Frontal cortex (tissue), 4 donors: ENCODE data around the gene KIF7. TPM values are rescaled to one million over a fixed set of nuclear protein-coding genes. Genes with fewer than 3 reads are reported as not detected.
A peak's percentile ranks its signal among the peaks of the same experiment; 100 is the strongest.

Experiments
- DNase-seq, 2 donors: peaks; one replicate each; pipeline ENCODE4 v3.0.0; 2012; ENCODE audit warnings: low spot score in 2 of 2
- FAIRE-seq: peaks from 2 replicates; lab custom pipeline; 2012; peaks lifted over from hg19 to GRCh38; lab: Jason Lieb, UNC
- total RNA-seq: library from RNA; depleted of rRNA; stranded (reverse); fragments of >200 nt; gene quantifications from one replicate; pipeline ENCODE4 v1.2.3, GENCODE V29; 2014
- donor health status: control.
- donor health status: control.
- donor health status: control.

KIF7 gene
- total RNA-seq, 1 donor from 2014 or later = 4.9 TPM

- DNase-seq (no peak), FAIRE-seq (no peak)
Observed at GRCh38 chr15:89653578-89653977, 1.7 kb downstream of the KIF7 start.

DNA sequence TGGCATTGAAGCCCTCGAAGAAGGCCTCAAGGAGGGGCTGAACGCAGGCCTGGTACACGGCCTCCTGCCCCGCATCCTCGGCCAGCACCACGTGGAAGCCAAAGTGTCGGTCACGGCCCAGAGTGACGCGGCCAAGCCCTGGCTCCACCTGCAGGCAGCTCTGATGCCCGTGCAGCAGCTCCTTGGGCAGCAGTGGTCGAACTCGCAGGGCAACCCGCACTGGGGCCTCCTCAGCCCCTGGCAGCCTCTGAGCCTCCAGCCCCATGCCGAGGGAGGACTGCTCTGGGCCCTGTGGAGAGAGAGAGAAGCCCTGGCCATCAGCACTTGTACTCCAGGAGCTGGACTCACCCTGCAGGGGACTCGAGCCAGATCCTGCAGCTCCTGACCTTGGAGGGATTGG lies 2.6 kb downstream of the KIF7 start:
- no peak for DNase-seq
- FAIRE-seq = no peak

DNA sequence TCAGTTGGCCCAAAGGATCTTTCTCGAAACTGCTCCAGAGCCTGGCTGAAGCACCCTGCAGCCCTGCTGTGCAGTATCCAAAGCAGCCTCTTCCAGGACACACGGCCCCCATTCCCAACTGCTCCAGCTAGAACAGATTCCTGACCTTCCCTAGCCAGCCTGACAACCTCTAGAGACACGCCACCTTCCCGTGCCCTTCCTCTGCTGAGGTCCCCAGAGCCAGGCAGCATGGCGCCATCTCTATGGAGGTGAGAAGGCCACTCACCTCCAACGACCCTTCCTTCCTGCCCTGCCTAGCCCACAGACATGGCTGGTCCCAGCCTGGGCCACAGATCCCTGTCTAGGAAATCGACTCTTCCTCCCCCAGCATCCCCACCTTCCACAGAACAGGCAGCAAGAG lies 3.1 kb downstream of the KIF7 start:
- FAIRE-seq (no peak), DNase-seq (no peak)

DNA sequence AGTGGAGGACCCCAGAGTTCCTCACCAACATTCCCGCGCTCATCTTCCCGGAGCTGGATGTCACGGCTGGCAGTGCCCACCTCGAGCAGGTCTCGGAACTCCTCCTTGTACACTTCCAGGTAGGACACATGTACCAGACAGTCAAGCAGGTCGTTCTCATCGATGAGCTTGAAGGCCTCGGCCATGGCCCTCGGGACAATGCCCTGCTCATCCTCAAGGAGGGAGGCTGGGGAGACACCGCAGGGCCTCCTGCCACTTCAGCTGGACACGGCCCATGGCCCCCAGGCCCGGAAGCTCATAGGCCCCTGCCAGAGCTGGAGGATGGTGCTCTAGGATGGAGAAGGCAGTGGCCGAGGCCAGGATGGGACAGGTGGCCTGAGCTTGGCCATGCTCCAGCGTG lies 5.6 kb downstream of the KIF7 start:
- DNase-seq (no peak), FAIRE-seq (no peak)

GRCh38 chr15:89649013-89649625 lies 6.1 kb downstream of the KIF7 start:
- FAIRE-seq (no peak), DNase-seq (no peak)

DNA sequence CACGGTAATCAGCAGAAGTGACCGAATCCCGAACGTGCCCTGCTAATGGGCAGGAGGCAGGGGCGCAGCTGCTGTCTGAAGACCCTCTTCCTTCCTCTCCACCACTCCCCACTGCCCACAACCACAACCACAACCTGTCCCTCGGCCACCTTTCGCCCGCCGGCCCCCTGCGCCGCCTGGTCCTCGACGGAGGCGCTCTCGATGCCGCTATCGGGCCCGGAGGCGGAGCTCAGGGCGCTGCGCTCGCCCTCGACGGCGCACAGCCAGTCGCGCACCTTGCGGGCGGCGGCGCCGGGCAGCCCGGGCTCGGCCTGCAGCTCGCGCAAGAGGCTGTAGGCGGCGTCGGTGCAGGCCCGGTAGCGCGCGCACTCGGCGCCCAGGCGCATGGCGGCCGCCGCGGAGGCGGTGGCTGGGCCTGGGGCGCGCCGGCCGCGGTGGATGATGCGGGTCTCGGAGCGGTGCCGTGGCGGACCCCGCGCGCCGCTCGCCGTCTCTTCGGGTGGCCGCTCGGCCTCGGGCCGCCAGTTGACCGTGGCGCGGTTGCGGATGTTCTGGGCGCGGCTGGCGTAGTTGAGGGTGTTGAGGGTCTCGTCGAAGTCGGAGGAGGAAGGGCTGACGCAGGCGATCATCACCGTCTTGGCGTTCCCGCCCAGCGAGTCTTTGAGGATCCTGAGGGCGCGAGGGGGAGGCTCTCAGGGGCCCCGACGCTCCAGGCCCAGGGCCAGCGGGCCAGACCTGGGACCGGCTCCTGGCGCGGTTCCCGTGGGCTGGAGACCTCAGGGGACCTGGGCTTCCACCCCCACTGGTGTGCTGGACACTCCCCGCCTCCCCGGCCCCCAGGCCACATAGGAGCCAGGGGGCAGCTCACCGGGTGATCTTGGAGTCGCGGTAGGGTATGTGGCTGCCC lies 6.9 kb downstream of the KIF7 start:
- DNase-seq (no peak), FAIRE-seq (no peak)

GRCh38 chr15:89647191-89647851 lies 7.9 kb downstream of the KIF7 start:
- no peak for FAIRE-seq
- peak; percentile 59 to 75 for DNase-seq

DNA sequence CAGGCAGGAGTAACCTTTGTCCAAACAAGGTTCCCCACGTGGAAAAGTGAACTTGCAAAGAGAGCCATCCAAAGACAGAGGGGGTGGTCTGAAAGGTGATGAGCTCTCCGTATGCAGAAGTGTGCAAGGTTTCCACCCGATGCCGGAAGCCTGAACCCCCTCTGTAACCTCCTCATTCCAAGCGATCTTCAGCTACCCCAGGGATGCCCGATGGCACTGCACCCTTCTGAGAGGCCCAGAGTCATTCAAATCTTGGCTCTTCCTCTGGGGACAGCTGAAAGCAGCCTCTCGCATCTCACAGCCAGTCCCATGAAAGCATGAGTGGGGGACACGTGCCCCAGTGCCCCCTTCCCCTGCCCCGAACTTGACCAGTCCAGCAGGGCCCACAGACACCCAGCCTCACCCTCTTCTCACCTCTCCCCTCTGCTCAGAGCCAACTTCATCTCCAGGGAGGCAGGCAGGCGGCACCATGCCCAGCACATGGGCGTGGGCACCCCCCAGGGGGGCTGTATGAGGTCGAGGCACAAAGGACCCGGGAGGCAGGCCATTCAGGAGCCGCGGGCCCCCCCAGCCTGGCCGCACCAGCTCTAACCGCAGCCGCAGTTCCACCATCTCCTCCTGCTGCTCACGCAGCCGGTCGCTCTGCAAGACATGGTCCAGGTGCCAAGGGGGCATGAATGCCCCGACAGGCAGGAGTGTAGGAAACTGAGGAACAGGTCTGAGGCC lies 8.7 kb downstream of the KIF7 start:
- no peak for FAIRE-seq
- no peak for DNase-seq

DNA sequence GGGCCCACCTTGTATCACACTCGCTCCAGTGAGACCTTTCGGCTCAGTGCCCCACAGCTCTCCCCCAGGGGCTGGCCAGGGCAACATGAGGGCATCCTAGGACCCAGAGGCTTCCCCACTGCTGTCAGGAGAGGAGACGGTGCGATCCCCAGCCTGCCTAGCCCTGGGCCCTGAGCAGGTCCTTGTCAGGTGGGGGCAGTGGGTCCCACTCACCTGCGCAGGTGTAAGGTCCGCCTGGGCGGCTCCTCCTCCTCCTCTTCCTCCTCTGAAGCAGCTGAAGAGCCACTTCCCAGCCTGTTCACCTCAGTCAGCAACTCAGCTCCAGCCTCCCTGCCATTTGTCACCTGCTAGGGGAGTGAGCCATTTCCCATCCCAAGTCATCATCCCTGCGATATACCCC lies 9.6 kb downstream of the KIF7 start:
- DNase-seq (no peak), FAIRE-seq (no peak)

DNA sequence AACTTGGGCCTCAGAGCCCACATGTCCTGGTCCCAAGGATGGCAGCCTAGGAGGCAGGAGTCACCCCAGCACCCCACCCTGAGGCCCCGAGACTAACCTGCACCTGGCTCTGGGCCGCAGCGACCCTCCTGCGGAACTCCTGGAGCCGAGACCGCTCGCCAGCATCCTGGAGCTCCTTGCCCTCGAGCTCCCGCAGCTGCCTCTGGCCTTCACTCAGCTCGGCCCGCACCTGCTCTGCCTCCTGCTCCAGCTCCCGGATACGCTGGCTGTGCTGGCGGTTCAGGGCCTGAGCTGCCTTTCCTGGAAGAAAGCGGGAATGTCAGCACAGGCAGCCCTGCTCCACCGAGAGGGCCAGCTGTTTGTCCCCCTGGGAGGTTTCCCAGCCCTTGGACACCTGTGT lies 13.2 kb downstream of the KIF7 start:
- DNase-seq (no peak), FAIRE-seq (no peak)

DNA sequence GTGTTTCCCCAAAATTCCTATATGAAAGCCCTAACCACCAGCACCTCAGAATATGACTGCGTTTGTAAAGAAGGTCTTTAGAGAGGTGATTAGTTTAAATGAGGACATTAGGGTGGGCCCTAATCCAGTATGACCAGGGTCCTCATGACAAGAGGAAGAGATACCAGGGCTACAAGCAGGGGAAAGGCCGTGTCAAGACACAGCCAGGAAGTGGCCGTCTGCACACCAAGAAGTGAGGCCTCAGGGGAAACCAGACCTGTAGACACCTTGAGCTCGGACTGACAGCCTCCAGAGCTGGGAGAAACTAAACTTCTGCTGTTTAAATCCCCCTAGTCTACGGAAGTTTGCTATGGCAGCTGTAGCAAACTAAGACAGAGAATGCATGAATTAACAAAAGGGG lies 14.2 kb downstream of the KIF7 start:
- FAIRE-seq = no peak
- DNase-seq = no peak

- DNase-seq (no peak), FAIRE-seq (no peak)
Observed at GRCh38 chr15:89640245-89640644, 15.0 kb downstream of the KIF7 start.

DNA sequence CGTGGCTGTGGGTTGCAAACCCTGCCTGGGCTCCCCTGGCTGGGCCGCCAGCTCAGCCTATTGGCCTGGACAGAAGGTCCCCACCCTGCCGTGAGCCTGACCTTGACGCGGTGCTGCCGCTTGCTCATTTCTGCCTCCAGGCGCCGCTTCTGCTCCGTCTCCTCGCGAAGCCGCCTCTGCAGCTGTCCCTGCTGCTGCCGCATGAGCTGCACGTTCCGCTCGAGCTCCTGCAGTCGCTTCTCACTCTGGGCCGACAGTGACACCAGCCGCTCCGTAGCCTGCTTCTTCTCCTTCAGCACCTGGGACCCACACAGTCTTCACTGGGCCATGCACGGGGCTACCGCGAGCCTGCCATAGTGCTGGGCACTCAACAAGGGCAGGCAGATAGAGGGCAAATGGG lies 21.7 kb downstream of the KIF7 start:
- FAIRE-seq (no peak), DNase-seq (peak in 1 of 2 donors; percentile 3)

DNA sequence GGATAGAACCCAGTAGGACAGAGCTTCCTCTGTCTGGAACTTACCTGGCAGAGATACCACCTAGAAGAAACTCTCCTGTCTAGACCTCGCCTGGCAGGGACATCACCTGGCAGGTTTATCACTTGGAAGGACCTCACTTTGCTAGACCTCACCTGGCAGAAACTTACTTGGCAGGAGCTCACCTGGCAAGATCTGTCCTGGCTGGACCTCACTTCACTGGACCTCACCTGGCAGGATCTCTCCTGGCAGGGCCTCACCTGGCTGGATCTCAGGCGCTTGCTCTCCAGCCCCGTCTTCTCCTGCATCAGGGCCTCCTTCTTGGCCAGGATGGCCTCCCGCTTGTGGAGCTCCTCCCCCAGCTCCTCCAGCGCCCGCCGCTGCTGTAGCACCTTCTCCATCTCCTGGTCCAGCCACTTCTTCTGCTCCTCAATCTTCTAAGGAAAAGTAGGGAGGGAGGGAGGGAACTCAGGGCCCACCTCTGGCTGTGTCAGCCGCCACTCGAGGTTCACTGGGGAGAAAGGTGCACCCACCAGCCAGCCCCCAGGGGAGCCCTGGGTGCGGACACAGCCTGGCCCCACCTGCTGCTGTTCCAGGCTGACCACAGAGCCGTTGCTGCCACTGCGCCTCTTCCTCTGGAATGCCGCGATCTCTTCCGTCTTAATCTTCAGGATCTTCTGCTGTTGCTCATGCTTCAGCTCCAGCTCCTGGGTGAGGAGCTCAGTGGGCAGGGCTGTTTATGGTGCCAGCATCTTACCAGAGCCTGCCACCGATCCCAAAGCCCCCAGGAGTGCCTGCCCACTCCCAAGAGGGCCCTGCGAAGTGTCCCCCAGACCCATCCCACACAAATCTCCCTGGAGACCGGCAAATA lies 22.5 kb downstream of the KIF7 start:
- DNase-seq (peak in 1 of 2 donors; percentile 2), FAIRE-seq (no peak)

GRCh38 chr15:89631902-89632264 lies 23.4 kb downstream of the KIF7 start:
- peak in 1 of 2 donors; percentile 8 for DNase-seq

GRCh38 chr15:89630974-89631901 lies 24.0 kb downstream of the KIF7 start:
- no peak for FAIRE-seq

More at GRCh38 chr15:89631902-89632264, 23.4 kb downstream of the KIF7 start:
- no peak for FAIRE-seq

DNA sequence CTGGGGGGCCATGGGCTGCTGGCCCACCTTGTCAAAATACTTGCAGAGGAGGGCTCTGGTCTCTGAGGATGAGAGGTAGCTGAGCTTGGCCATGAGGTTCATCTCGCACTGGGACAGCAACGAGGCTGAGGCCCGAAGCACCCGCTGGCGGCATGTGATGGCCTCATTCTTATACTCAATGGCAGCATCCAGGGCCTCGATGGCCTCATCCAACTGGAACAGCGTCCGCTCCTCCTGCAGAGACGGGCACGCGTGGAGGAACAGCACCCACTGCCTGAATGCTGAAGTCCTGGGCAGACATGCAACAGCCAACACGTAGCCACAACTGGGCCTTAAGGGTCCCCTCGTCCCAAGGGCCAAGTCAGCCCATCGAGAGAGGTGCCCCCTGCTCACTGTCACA lies 25.0 kb downstream of the KIF7 start:
- DNase-seq (no peak), FAIRE-seq (no peak)

More at GRCh38 chr15:89630974-89631901, 24.0 kb downstream of the KIF7 start:
- DNase-seq = peak in 1 of 2 donors; percentile 24

DNA sequence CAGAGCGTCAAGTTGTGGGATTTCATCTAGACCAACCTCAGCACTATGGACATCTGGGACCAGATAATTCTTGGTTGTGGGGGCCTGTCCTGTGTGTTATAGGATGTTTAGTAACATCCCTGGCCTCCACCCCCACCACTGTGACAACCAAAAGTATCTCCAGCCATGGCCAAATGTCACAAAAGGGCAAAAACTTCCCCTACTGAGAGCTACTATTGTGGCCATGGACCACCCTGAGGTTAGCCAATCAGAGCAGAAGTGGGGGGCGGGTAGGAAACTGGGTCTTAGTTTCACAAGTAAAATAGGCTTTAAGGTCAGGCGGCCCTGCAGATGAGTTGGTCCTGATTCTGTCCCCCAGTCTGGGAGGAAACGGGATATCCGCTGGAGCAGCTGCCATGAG lies 25.4 kb downstream of the KIF7 start:
- no peak for FAIRE-seq
- no peak for DNase-seq
